Dendritic cell treated with granulocyte-macrophage colony-stimulating factor and Interleukin-4, amounts not matched to agents 40 ng/mL and 50 ng/mL, for 4 days (primary cell): ENCODE data around the gene FNDC7.

Experiments used
- H3K27ac Mint-ChIP-seq: one replicate; pipeline ENCODE4 v1.8.0; 2022; ENCODE audit warnings: mild to moderate bottlenecking, mixed read lengths
- H3K27me3 Mint-ChIP-seq: one replicate; pipeline ENCODE4 v1.8.0; 2022; ENCODE audit warnings: mild to moderate bottlenecking, mixed read lengths
- H3K36me3 Mint-ChIP-seq: one replicate; pipeline ENCODE4 v1.8.0; 2022; ENCODE audit warnings: low read depth, mixed read lengths
- H3K4me1 Mint-ChIP-seq: one replicate; pipeline ENCODE4 v1.8.0; 2022; ENCODE audit warnings: low read depth, mixed read lengths
- H3K4me3 Mint-ChIP-seq: one replicate; pipeline ENCODE4 v1.8.0; 2022; ENCODE audit warnings: mild to moderate bottlenecking, moderate library complexity, mixed read lengths
- H3K9me3 Mint-ChIP-seq: one replicate; pipeline ENCODE4 v1.8.0; 2022; ENCODE audit warnings: mixed read lengths
- intact Hi-C: fragments of 100-400 bp; cut with micrococcal nuclease; formaldehyde crosslinking; loops from one replicate; pipeline ENCODE4 v1.15.0; 2022

Gene FNDC7

GRCh38 chr1:108708691-108709660 is 3.7 kb upstream of the FNDC7 start:
- Mint-ChIP-seq H3K27me3 (peaks cover 7% of the 10 kb centered on the region), H3K9me3 (no peaks in the 10 kb centered on the region), H3K27ac (no peak overlapping the region), H3K36me3 (no peaks in the 10 kb centered on the region), H3K4me1 (peaks cover 18% of the 10 kb centered on the region), H3K4me3 (no peak overlapping the region)
- intact Hi-C loops: no loop called here

GRCh38 chr1:108715932-108716331 is 3.2 kb downstream of the FNDC7 start:
- Mint-ChIP-seq H3K27me3 (peaks cover 6% of the 10 kb centered on the region), H3K36me3 (no peaks in the 10 kb centered on the region), H3K4me3 (no peak overlapping the region), H3K27ac (no peak overlapping the region), H3K9me3 (no peaks in the 10 kb centered on the region), H3K4me1 (no peaks in the 10 kb centered on the region)
- intact Hi-C loops: no loop called here

- Mint-ChIP-seq H3K4me1 (no peaks in the 10 kb centered on the region), H3K27me3 (peaks cover 6% of the 10 kb centered on the region), H3K4me3 (no peak overlapping the region), H3K9me3 (no peaks in the 10 kb centered on the region), H3K27ac (no peak overlapping the region), H3K36me3 (no peaks in the 10 kb centered on the region)
- intact Hi-C loops: no loop called here
Observed at GRCh38 chr1:108716437-108717230, 3.9 kb downstream of the FNDC7 start.

GRCh38 chr1:108717774-108718316 is 5.1 kb downstream of the FNDC7 start:
- no peaks in the 10 kb centered on the region for H3K36me3 Mint-ChIP-seq
- H3K9me3 Mint-ChIP-seq: no peaks in the 10 kb centered on the region
- peaks cover 3% of the 10 kb centered on the region for H3K27me3 Mint-ChIP-seq
- peaks cover 4% of the 10 kb centered on the region for H3K4me1 Mint-ChIP-seq
- no peak overlapping the region for H3K27ac Mint-ChIP-seq
- intact Hi-C loops: no loop called here
- H3K4me3 Mint-ChIP-seq: no peak overlapping the region

GRCh38 chr1:108718927-108719655 is 6.4 kb downstream of the FNDC7 start:
- intact Hi-C loops: no loop called here
- no peaks in the 10 kb centered on the region for H3K9me3 Mint-ChIP-seq
- no peak overlapping the region for H3K27ac Mint-ChIP-seq
- H3K36me3 Mint-ChIP-seq: no peaks in the 10 kb centered on the region
- peaks cover 3% of the 10 kb centered on the region for H3K27me3 Mint-ChIP-seq
- H3K4me1 Mint-ChIP-seq: peaks cover 4% of the 10 kb centered on the region
- H3K4me3 Mint-ChIP-seq: no peak overlapping the region

- intact Hi-C loops: no loop called here
- Mint-ChIP-seq H3K36me3 (no peaks in the 10 kb centered on the region), H3K27me3 (peaks cover 3% of the 10 kb centered on the region), H3K4me1 (peaks cover 4% of the 10 kb centered on the region), H3K4me3 (no peak overlapping the region), H3K9me3 (no peaks in the 10 kb centered on the region), H3K27ac (no peak overlapping the region)
Observed at GRCh38 chr1:108719656-108720435, 7.1 kb downstream of the FNDC7 start.

GRCh38 chr1:108722292-108722691 is 9.6 kb downstream of the FNDC7 start:
- Mint-ChIP-seq H3K27ac (no peak overlapping the region), H3K36me3 (no peaks in the 10 kb centered on the region), H3K4me1 (peaks cover 4% of the 10 kb centered on the region), H3K4me3 (no peak overlapping the region), H3K9me3 (no peaks in the 10 kb centered on the region), H3K27me3 (peaks cover 3% of the 10 kb centered on the region)
- intact Hi-C loops: no loop called here

GRCh38 chr1:108725906-108726305 is 13.2 kb downstream of the FNDC7 start:
- Mint-ChIP-seq H3K4me3 (no peak overlapping the region), H3K36me3 (no peaks in the 10 kb centered on the region), H3K4me1 (peaks cover 4% of the 10 kb centered on the region), H3K9me3 (no peaks in the 10 kb centered on the region), H3K27ac (no peak overlapping the region), H3K27me3 (peaks cover 6% of the 10 kb centered on the region)
- intact Hi-C loops: no loop called here

- intact Hi-C loops: no loop called here
- H3K4me1 Mint-ChIP-seq: no peaks in the 10 kb centered on the region
Observed at GRCh38 chr1:108728327-108728923, 15.7 kb downstream of the FNDC7 start.

GRCh38 chr1:108729481-108729880 is 16.8 kb downstream of the FNDC7 start:
- H3K4me1 Mint-ChIP-seq: no peaks in the 10 kb centered on the region
- no peaks in the 10 kb centered on the region for H3K36me3 Mint-ChIP-seq
- intact Hi-C loops: no loop called here
- no peak overlapping the region for H3K27ac Mint-ChIP-seq
- peaks cover 7% of the 10 kb centered on the region for H3K27me3 Mint-ChIP-seq
- H3K9me3 Mint-ChIP-seq: no peaks in the 10 kb centered on the region
- H3K4me3 Mint-ChIP-seq: no peak overlapping the region

More at GRCh38 chr1:108728327-108728923, 15.7 kb downstream of the FNDC7 start:
- no peaks in the 10 kb centered on the region for H3K36me3 Mint-ChIP-seq
- peaks cover 7% of the 10 kb centered on the region for H3K27me3 Mint-ChIP-seq
- H3K27ac Mint-ChIP-seq: no peak overlapping the region
- no peaks in the 10 kb centered on the region for H3K9me3 Mint-ChIP-seq
- no peak overlapping the region for H3K4me3 Mint-ChIP-seq

- Mint-ChIP-seq H3K4me1 (no peaks in the 10 kb centered on the region), H3K4me3 (no peak overlapping the region), H3K27me3 (peaks cover 15% of the 10 kb centered on the region), H3K27ac (no peak overlapping the region), H3K9me3 (no peaks in the 10 kb centered on the region), H3K36me3 (no peaks in the 10 kb centered on the region)
- intact Hi-C loops: no loop called here
Observed at GRCh38 chr1:108732398-108732797, 19.7 kb downstream of the FNDC7 start.

- intact Hi-C loops: no loop called here
- Mint-ChIP-seq H3K27ac (no peak overlapping the region), H3K4me1 (no peaks in the 10 kb centered on the region), H3K36me3 (no peaks in the 10 kb centered on the region), H3K27me3 (peaks cover 16% of the 10 kb centered on the region), H3K4me3 (no peak overlapping the region), H3K9me3 (no peaks in the 10 kb centered on the region)
Observed at GRCh38 chr1:108734171-108734865, 21.6 kb downstream of the FNDC7 start.
